ENCODE measurements around the gene RFX1. TPM values are rescaled to one million over a fixed set of nuclear protein-coding genes. Genes with fewer than 3 reads are reported as not detected.

The RFX1 gene
- polyA plus RNA-seq, 1 donor (not counting 4 experiments of a cell fraction or from before 2014, with no cell fraction given) = 0.45 TPM

DNA sequence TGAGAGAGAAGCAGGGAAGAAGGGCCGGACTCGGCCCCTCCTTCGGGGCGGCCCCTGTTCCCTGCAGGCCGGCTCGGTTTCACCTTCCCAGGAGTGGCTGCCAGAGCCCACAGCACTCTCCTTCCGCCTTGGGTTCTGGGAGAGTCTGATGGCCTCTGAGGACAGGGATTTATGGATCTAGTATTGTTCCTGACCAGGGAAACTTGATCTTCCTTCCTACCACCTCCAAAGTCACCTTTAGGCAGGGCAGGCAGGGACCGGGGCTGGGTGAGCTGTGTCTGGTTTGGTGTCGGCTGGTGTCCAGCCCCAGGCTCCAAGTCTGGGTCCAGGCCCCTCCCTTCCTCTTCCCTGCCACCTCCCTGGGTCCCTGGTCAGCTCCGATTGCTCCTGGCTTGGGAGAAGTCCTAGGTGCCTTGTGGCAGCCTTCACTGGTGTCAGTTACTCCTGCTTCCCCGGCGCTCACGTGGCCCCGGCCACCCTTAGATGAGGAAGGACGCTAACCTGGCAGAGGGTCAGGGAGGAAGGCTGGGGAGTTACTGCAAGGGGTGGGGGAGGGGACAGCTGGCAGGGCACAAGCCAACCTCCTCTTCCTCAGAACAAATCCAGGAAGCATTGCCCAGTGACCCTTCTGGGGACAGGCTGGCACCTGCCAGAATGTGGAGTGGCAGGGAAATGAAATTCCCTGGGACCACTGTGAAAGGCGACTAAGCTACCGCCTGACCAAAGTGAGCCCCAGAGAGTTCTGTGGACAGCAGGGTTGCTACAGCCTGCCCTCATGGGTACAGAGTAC lies 18.8 kb downstream of the RFX1 start:
- no peaks in the 10 kb centered on the region for H3K27me3 ChIP-seq (ENCODE audit: control insufficient read depth, extremely low read depth, insufficient read depth, low read length)
- H3K9me3 ChIP-seq (ENCODE audit: control insufficient read depth, low read depth, low read length) = no peaks in the 10 kb centered on the region
- no peak overlapping the region for H3K4me2 ChIP-seq (ENCODE audit: control insufficient read depth, extremely low read depth, insufficient read depth, low read depth, low read length)
- DNase-seq (ENCODE audit: low read depth, low spot score) = no peak
- no peak overlapping the region for H3K27ac ChIP-seq (ENCODE audit: control insufficient read depth, insufficient read depth, low read length)
- no peak for TF ChIP-seq EZH2 (IDR thresholded peaks at IDR 0.05; ENCODE audit: low read length)
- TF ChIP-seq, protein P1, sequence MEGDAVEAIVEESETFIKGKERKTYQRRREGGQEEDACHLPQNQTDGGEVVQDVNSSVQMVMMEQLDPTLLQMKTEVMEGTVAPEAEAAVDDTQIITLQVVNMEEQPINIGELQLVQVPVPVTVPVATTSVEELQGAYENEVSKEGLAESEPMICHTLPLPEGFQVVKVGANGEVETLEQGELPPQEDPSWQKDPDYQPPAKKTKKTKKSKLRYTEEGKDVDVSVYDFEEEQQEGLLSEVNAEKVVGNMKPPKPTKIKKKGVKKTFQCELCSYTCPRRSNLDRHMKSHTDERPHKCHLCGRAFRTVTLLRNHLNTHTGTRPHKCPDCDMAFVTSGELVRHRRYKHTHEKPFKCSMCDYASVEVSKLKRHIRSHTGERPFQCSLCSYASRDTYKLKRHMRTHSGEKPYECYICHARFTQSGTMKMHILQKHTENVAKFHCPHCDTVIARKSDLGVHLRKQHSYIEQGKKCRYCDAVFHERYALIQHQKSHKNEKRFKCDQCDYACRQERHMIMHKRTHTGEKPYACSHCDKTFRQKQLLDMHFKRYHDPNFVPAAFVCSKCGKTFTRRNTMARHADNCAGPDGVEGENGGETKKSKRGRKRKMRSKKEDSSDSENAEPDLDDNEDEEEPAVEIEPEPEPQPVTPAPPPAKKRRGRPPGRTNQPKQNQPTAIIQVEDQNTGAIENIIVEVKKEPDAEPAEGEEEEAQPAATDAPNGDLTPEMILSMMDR (optimal IDR thresholded peaks at IDR 0.05 in 1 of 3, IDR thresholded peaks at IDR 0.05 in 1 of 3, conservative IDR thresholded peaks at IDR 0.05 in 1 of 3; ENCODE audit: extremely low read depth in 1 of 3, insufficient read depth in 2 of 3, low read length in 3 of 3) = no peak
- H3K36me3 ChIP-seq (ENCODE audit: control insufficient read depth in 2 of 2, extremely low read depth in 1 of 2, insufficient read depth in 2 of 2, low read length in 2 of 2) = peaks cover 3 to 12% of the 10 kb centered on the region in 2 experiments
- peaks cover 8% of the 10 kb centered on the region for H3K4me1 ChIP-seq (ENCODE audit: control insufficient read depth, extremely low read depth, insufficient read depth, low read length)
- FAIRE-seq = no peak
- no peak overlapping the region for H3K4me3 ChIP-seq (ENCODE audit: control insufficient read depth in 2 of 3, extremely low read depth in 1 of 3, insufficient read depth in 2 of 3, low read depth in 1 of 3, low read length in 3 of 3)
- no peaks in the 10 kb centered on the region for H3K79me2 ChIP-seq (ENCODE audit: control insufficient read depth, insufficient read depth, low read length)
- dilution Hi-C loops (cut with MboI; ENCODE audit: extremely low pct_ligation_motif_present, low sequenced_read_pairs) = no loop called here
- H4K20me1 ChIP-seq (ENCODE audit: control insufficient read depth, extremely low read depth, insufficient read depth, low read length) = no peaks in the 10 kb centered on the region
- no peak overlapping the region for H2AFZ ChIP-seq (ENCODE audit: control insufficient read depth, low read length)
- no peak overlapping the region for H3K9ac ChIP-seq (ENCODE audit: control insufficient read depth, extremely low read depth, insufficient read depth, low read length)
- H3K9me1 ChIP-seq (ENCODE audit: control insufficient read depth, extremely low read depth, insufficient read depth, low read length) = no peaks in the 10 kb centered on the region

DNA sequence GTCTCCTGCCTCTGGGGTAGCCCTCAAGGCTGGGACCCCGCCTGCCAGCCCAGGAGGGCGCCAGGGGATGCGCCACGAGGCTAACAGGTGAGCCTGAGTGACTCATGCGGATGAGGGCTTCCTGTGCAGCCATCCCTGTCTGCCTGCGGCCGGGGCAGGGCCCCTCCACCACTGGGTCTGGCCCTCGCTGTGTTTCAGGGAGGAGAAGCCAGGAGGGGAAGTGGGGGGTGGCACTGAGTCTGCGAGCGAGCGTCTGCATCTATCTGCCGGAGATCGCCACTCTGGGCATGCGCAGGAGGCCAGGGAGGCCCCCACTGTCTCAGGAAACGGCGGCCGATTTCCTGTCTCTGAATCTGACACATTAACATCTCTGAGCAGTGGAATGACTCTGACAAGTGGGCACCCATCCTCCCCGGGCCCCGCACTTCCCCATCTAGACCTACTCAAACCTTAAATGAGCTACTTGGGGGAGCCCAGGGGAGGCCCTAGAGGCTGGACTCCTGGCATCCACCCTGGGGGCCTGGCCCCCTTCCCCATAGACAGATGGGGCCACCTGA lies 19.7 kb downstream of the RFX1 start:
- Histone ChIP-seq H2AFZ (ENCODE audit: control insufficient read depth, low read length) (no peak overlapping the region), H3K79me2 (ENCODE audit: control insufficient read depth, insufficient read depth, low read length) (no peaks in the 10 kb centered on the region), H3K4me2 (ENCODE audit: control insufficient read depth, extremely low read depth, insufficient read depth, low read depth, low read length) (no peak overlapping the region), H3K4me3 (ENCODE audit: control insufficient read depth in 2 of 3, extremely low read depth in 1 of 3, insufficient read depth in 2 of 3, low read depth in 1 of 3, low read length in 3 of 3) (no peak overlapping the region), H3K27me3 (ENCODE audit: control insufficient read depth, extremely low read depth, insufficient read depth, low read length) (no peaks in the 10 kb centered on the region), H3K27ac (ENCODE audit: control insufficient read depth, insufficient read depth, low read length) (no peak overlapping the region), H3K36me3 (ENCODE audit: control insufficient read depth in 2 of 2, extremely low read depth in 1 of 2, insufficient read depth in 2 of 2, low read length in 2 of 2) (peaks cover 7 to 8% of the 10 kb centered on the region in 2 experiments), H3K9me3 (ENCODE audit: control insufficient read depth, low read depth, low read length) (no peaks in the 10 kb centered on the region), H4K20me1 (ENCODE audit: control insufficient read depth, extremely low read depth, insufficient read depth, low read length) (no peaks in the 10 kb centered on the region), H3K4me1 (ENCODE audit: control insufficient read depth, extremely low read depth, insufficient read depth, low read length) (peaks cover 8% of the 10 kb centered on the region), H3K9me1 (ENCODE audit: control insufficient read depth, extremely low read depth, insufficient read depth, low read length) (no peaks in the 10 kb centered on the region), H3K9ac (ENCODE audit: control insufficient read depth, extremely low read depth, insufficient read depth, low read length) (no peak overlapping the region)
- no peak for FAIRE-seq
- TF ChIP-seq, protein P1 (optimal IDR thresholded peaks at IDR 0.05 in 1 of 3, IDR thresholded peaks at IDR 0.05 in 1 of 3, conservative IDR thresholded peaks at IDR 0.05 in 1 of 3; ENCODE audit: extremely low read depth in 1 of 3, insufficient read depth in 2 of 3, low read length in 3 of 3) = no peak
- TF ChIP-seq EZH2 (IDR thresholded peaks at IDR 0.05; ENCODE audit: low read length) = no peak
- DNase-seq (ENCODE audit: low read depth, low spot score) = no peak
- dilution Hi-C loops (cut with MboI; ENCODE audit: extremely low pct_ligation_motif_present, low sequenced_read_pairs) = no loop called here
